Measurements from ENCODE around the gene MAML2. TPM values are rescaled to one million over a fixed set of nuclear protein-coding genes. Genes with fewer than 3 reads are reported as not detected.

MAML2 gene
- total RNA-seq, 1 donor from 2014 or later: 31.5 TPM

DNA sequence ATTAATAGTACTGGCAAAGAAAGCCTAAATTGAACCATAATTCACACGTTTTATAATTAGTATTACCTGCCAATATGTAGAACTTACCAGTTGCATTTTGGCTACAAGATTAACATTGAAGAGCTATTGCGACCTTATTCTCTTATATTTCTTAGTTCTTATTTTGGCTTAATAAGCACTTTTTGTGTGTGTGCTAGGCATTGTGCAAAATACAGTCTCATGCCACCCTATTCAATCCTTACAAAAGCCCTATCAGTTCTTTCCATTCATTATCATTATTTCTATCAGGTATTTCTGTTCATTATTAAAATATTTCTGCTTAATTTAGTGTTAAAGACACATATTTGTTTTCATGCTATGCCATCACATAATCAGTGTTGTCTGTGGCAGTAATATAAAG lies 41.2 kb downstream of the MAML2 start:
- Histone ChIP-seq H3K4me3 (no peak overlapping the region), H3K27ac (no peak overlapping the region), H3K4me1 (peaks cover 50% of the 10 kb centered on the region), H3K9me3 (no peaks in the 10 kb centered on the region), H3K27me3 (ENCODE audit: low read depth) (no peaks in the 10 kb centered on the region), H3K36me3 (no peaks in the 10 kb centered on the region)
- TF ChIP-seq, protein P1, sequence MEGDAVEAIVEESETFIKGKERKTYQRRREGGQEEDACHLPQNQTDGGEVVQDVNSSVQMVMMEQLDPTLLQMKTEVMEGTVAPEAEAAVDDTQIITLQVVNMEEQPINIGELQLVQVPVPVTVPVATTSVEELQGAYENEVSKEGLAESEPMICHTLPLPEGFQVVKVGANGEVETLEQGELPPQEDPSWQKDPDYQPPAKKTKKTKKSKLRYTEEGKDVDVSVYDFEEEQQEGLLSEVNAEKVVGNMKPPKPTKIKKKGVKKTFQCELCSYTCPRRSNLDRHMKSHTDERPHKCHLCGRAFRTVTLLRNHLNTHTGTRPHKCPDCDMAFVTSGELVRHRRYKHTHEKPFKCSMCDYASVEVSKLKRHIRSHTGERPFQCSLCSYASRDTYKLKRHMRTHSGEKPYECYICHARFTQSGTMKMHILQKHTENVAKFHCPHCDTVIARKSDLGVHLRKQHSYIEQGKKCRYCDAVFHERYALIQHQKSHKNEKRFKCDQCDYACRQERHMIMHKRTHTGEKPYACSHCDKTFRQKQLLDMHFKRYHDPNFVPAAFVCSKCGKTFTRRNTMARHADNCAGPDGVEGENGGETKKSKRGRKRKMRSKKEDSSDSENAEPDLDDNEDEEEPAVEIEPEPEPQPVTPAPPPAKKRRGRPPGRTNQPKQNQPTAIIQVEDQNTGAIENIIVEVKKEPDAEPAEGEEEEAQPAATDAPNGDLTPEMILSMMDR (IDR thresholded peaks at IDR 0.05): no peak
- intact Hi-C loops (cut with DNase I): no loop called here
- no peak for DNase-seq
- no peak for ATAC-seq

DNA sequence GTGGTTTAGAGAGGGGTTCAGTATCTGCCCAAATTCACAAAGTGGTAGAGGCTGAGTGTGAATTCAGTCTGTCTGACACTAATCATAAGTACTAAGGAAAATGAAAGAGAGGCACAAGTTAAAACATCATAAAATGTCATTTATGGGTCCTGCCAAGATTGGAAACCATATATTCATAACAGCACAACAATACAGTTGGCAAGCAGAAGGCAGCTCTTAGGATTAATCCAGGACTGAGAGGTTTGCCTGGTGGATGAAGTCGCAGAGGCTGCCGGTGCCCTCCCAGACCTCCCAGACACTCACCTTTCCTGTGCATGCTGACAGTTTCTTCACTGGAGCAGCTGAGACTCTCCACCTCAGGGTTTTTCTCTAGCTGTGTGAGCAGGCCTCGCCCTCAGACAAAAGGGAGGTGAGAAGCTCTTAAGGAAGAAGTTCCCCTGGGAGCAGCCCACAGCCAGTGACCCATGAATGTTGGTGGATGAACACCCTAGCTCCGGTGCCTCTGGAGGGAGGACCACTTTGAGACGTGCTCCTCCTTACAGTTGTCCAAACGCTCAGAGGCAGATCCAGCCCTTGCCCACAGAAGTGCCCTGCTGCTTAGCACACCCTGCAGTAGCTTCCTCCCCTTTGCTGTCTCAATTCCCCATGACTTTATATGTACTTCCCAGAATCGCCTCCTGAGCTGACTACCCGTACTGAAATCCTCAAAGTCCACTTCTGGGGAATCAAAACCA lies 43.7 kb downstream of the MAML2 start:
- DNase-seq (no peak), ATAC-seq (peak; percentile 45 to 72)
- H3K4me1 ChIP-seq: peaks cover 44% of the 10 kb centered on the region
- intact Hi-C loops (cut with DNase I): no loop called here
- H3K36me3 ChIP-seq: no peaks in the 10 kb centered on the region
- H3K4me3 ChIP-seq: no peak overlapping the region
- no peaks in the 10 kb centered on the region for H3K27me3 ChIP-seq (ENCODE audit: low read depth)
- TF ChIP-seq, protein P1 (IDR thresholded peaks at IDR 0.05): no peak
- H3K27ac ChIP-seq: peak overlapping the region; percentile 47
- H3K9me3 ChIP-seq: no peaks in the 10 kb centered on the region

DNA sequence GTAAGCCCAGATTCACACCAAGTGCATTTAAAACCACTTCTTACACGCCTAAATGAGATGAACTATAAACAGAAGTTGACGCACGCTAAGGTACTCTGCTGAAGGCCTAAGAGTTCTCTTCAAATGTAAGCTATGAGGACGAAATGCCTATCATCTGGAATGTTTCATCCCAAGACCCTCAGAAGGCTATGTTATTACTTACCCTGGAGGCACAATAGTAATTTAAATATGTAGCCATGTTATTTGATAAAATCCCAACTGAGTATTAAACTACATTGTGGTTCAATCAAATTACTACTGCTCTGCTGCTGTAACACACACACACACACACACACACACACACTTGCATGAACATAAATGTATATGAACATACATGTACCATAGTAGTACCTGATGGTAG lies 47.6 kb downstream of the MAML2 start:
- Histone ChIP-seq H3K27me3 (ENCODE audit: low read depth) (no peaks in the 10 kb centered on the region), H3K9me3 (no peaks in the 10 kb centered on the region), H3K4me3 (no peak overlapping the region), H3K27ac (no peak overlapping the region), H3K36me3 (no peaks in the 10 kb centered on the region), H3K4me1 (peaks cover 43% of the 10 kb centered on the region)
- intact Hi-C loops (cut with DNase I): no loop called here
- DNase-seq (no peak), ATAC-seq (no peak)
- TF ChIP-seq, protein P1 (IDR thresholded peaks at IDR 0.05): no peak

DNA sequence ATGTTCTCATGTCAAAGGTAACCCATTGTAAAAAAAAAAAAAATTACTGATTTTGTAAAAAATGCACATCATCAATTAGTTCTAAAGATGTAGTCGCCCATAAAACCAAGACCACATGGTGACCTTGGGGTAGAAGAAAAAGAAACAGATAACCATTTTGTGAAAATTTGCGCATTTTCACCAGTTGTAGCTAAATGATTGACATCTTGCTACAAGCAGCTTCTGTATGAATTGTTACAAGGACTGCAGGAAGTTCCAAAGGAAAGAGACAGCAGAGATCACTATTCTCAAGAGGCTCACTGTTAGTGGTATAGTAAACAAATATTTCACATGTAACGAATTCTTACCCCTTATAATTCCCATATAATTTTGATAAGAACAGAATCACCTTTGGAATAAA lies 48.7 kb downstream of the MAML2 start:
- no peak for DNase-seq
- H3K4me3 ChIP-seq: no peak overlapping the region
- no peaks in the 10 kb centered on the region for H3K9me3 ChIP-seq
- H3K4me1 ChIP-seq: peaks cover 32% of the 10 kb centered on the region
- intact Hi-C loops (cut with DNase I): no loop called here
- H3K27ac ChIP-seq: peak overlapping the region; percentile 57
- no peaks in the 10 kb centered on the region for H3K36me3 ChIP-seq
- TF ChIP-seq, protein P1 (IDR thresholded peaks at IDR 0.05): no peak
- no peak for ATAC-seq
- H3K27me3 ChIP-seq (ENCODE audit: low read depth): no peaks in the 10 kb centered on the region

DNA sequence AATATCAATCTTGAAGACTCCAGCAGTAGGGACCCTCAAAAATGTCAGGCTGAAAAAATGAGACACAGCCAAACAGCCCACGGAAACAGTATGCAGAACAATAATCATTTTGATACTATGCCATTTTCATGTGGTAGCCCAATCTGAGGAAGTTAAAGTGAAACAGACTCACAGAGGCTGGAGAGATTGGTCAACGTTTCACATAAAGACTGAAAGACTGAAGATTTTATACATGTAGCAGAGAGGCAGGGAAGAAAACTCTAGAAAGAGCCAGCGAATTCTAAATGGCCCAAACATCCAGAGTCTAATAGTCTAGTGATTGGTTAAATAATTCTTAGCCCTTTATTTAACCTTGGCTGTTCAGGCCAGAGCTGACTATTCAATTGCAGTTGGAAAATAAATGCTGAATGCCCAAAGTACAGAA lies 49.4 kb downstream of the MAML2 start:
- Histone ChIP-seq H3K4me3 (no peak overlapping the region), H3K4me1 (peaks cover 30% of the 10 kb centered on the region), H3K27me3 (ENCODE audit: low read depth) (no peaks in the 10 kb centered on the region), H3K9me3 (no peaks in the 10 kb centered on the region), H3K36me3 (no peaks in the 10 kb centered on the region), H3K27ac (peak overlapping the region; percentile 57)
- intact Hi-C loops (cut with DNase I): no loop called here
- DNase-seq (no peak), ATAC-seq (peak; percentile 49 to 73)
- TF ChIP-seq, protein P1 (IDR thresholded peaks at IDR 0.05): no peak
